T-helper 1 cell treated with Interleukin-12 subunit alpha and Interleukin-12 subunit beta and Interleukin-4 antibody, amounts not matched to agents 30 μg/mL and 1 μg/mL, for 36 hours (primary cell): Measurements from ENCODE around the gene PIK3IP1.
"Not testable (repeated sequence)": the region's sequence is repeated elsewhere in the genome, so short reads cannot be mapped to it uniquely, and the experiment has no call there.

ENCODE experiments used
- H3K27ac Mint-ChIP-seq: one replicate; pipeline ENCODE4 v1.8.0; 2021; ENCODE audit warnings: mild to moderate bottlenecking, mixed read lengths
- H3K27me3 Mint-ChIP-seq: one replicate; pipeline ENCODE4 v1.8.0; 2021; ENCODE audit warnings: low read depth, mixed read lengths
- H3K36me3 Mint-ChIP-seq: one replicate; pipeline ENCODE4 v1.8.0; 2021; ENCODE audit warnings: low read depth, mixed read lengths
- H3K4me1 Mint-ChIP-seq: one replicate; pipeline ENCODE4 v1.8.0; 2021; ENCODE audit warnings: low read depth, mixed read lengths
- H3K4me3 Mint-ChIP-seq: one replicate; pipeline ENCODE4 v1.8.0; 2021; ENCODE audit warnings: mild to moderate bottlenecking, moderate library complexity, mixed read lengths
- H3K9me3 Mint-ChIP-seq: one replicate; pipeline ENCODE4 v1.8.0; 2021; ENCODE audit warnings: mixed read lengths

PIK3IP1 gene

GRCh38 chr22:31243339-31244045 is 48.8 kb downstream of the PIK3IP1 start:
- Mint-ChIP-seq H3K9me3 (no peaks in the 10 kb centered on the region), H3K27ac (no peak overlapping the region), H3K36me3 (peaks cover 5% of the 10 kb centered on the region), H3K4me3 (no peak overlapping the region), H3K4me1 (peaks cover 32% of the 10 kb centered on the region), H3K27me3 (no peaks in the 10 kb centered on the region)

GRCh38 chr22:31241936-31242335 is 50.4 kb downstream of the PIK3IP1 start:
- Mint-ChIP-seq H3K27ac (no peak overlapping the region), H3K36me3 (peaks cover 5% of the 10 kb centered on the region), H3K27me3 (no peaks in the 10 kb centered on the region), H3K4me1 (peaks cover 28% of the 10 kb centered on the region), H3K4me3 (no peak overlapping the region), H3K9me3 (no peaks in the 10 kb centered on the region)

- Mint-ChIP-seq H3K27ac (no peak overlapping the region), H3K36me3 (peaks cover 5% of the 10 kb centered on the region)
Observed at GRCh38 chr22:31241200-31241599, 51.1 kb downstream of the PIK3IP1 start.

GRCh38 chr22:31239771-31240370 is 52.4 kb downstream of the PIK3IP1 start:
- no peaks in the 10 kb centered on the region for H3K27me3 Mint-ChIP-seq
- H3K4me3 Mint-ChIP-seq, result no peak overlapping the region
- no peaks in the 10 kb centered on the region for H3K9me3 Mint-ChIP-seq
- peaks cover 5% of the 10 kb centered on the region for H3K36me3 Mint-ChIP-seq
- peaks cover 26% of the 10 kb centered on the region for H3K4me1 Mint-ChIP-seq
- no peak overlapping the region for H3K27ac Mint-ChIP-seq

More at GRCh38 chr22:31241200-31241599, 51.1 kb downstream of the PIK3IP1 start:
- Mint-ChIP-seq H3K4me3 (no peak overlapping the region), H3K4me1 (peaks cover 25% of the 10 kb centered on the region), H3K9me3 (no peaks in the 10 kb centered on the region), H3K27me3 (no peaks in the 10 kb centered on the region)

GRCh38 chr22:31238057-31238456 is 54.2 kb downstream of the PIK3IP1 start:
- Mint-ChIP-seq H3K27me3 (no peaks in the 10 kb centered on the region), H3K4me1 (peaks cover 26% of the 10 kb centered on the region), H3K9me3 (no peaks in the 10 kb centered on the region), H3K36me3 (peaks cover 15% of the 10 kb centered on the region), H3K27ac (no peak overlapping the region), H3K4me3 (no peak overlapping the region)

GRCh38 chr22:31236044-31236443 is 56.2 kb downstream of the PIK3IP1 start:
- peaks cover 31% of the 10 kb centered on the region for H3K4me1 Mint-ChIP-seq
- not testable (repeated sequence) for H3K27me3 Mint-ChIP-seq, H3K27ac Mint-ChIP-seq, H3K4me3 Mint-ChIP-seq, H3K9me3 Mint-ChIP-seq
- H3K36me3 Mint-ChIP-seq, result peaks cover 13% of the 10 kb centered on the region

- Mint-ChIP-seq H3K9me3 (no peaks in the 10 kb centered on the region), H3K4me1 (peaks cover 38% of the 10 kb centered on the region), H3K36me3 (peaks cover 13% of the 10 kb centered on the region), H3K27ac (no peak overlapping the region), H3K27me3 (no peaks in the 10 kb centered on the region), H3K4me3 (peak overlapping the region; percentile 39)
Observed at GRCh38 chr22:31235081-31235480, 57.2 kb downstream of the PIK3IP1 start.

- peaks cover 47% of the 10 kb centered on the region for H3K4me1 Mint-ChIP-seq
- H3K27ac Mint-ChIP-seq, result no peak overlapping the region
- no peak overlapping the region for H3K4me3 Mint-ChIP-seq
- H3K36me3 Mint-ChIP-seq, result peaks cover 15% of the 10 kb centered on the region
- no peaks in the 10 kb centered on the region for H3K27me3 Mint-ChIP-seq
- H3K9me3 Mint-ChIP-seq, result no peaks in the 10 kb centered on the region
Observed at GRCh38 chr22:31233001-31233400, 59.3 kb downstream of the PIK3IP1 start.
